NT2/D1 (cell line): ENCODE measurements around the gene CGB3.

Source experiments
- DNase-seq: peaks from one replicate; pipeline ENCODE4 v3.0.0-alpha.2; 2011; ENCODE audit warnings: low read depth, low spot score
- H3K27me3 ChIP-seq: 2 replicates; pipeline ENCODE4 v1.6.0; 2011; ENCODE audit warnings: mild to moderate bottlenecking; ENCODE audit not compliant: insufficient read length, insufficient read depth
- H3K36me3 ChIP-seq: 2 replicates; pipeline ENCODE4 v1.6.1; 2011; ENCODE audit warnings: mild to moderate bottlenecking, low read length, mixed read lengths; ENCODE audit not compliant: insufficient read depth, insufficient read length
- H3K4me1 ChIP-seq: 2 replicates; pipeline ENCODE4 v1.5.1; 2011; ENCODE audit not compliant: insufficient read depth, insufficient read length
- H3K4me3 ChIP-seq: 2 replicates; pipeline ENCODE4 v1.5.1; 2011; ENCODE audit warnings: low read depth; ENCODE audit not compliant: insufficient read length
- H3K9ac ChIP-seq: 2 replicates; pipeline ENCODE4 v1.6.0; 2011; ENCODE audit warnings: low read depth; ENCODE audit not compliant: insufficient read length
- H3K9me3 ChIP-seq: 2 replicates; pipeline ENCODE4 v1.5.1; 2011; ENCODE audit warnings: mild to moderate bottlenecking, low read length; ENCODE audit not compliant: insufficient read depth
- SUZ12 ChIP-seq: IDR thresholded peaks from 2 replicates; pipeline ENCODE4 v1.6.1; 2011; ENCODE audit not compliant: insufficient read length, insufficient read depth; ENCODE audit errors: extremely low read depth
- YY1 ChIP-seq: IDR thresholded peaks from 2 replicates; pipeline ENCODE4 v1.6.1; 2011; ENCODE audit not compliant: insufficient read length, insufficient read depth
- ZNF274 ChIP-seq: IDR thresholded peaks from 2 replicates; pipeline ENCODE4 v1.6.1; 2011; ENCODE audit warnings: mild to moderate bottlenecking, low read depth, low read length

CGB3 gene

DNA sequence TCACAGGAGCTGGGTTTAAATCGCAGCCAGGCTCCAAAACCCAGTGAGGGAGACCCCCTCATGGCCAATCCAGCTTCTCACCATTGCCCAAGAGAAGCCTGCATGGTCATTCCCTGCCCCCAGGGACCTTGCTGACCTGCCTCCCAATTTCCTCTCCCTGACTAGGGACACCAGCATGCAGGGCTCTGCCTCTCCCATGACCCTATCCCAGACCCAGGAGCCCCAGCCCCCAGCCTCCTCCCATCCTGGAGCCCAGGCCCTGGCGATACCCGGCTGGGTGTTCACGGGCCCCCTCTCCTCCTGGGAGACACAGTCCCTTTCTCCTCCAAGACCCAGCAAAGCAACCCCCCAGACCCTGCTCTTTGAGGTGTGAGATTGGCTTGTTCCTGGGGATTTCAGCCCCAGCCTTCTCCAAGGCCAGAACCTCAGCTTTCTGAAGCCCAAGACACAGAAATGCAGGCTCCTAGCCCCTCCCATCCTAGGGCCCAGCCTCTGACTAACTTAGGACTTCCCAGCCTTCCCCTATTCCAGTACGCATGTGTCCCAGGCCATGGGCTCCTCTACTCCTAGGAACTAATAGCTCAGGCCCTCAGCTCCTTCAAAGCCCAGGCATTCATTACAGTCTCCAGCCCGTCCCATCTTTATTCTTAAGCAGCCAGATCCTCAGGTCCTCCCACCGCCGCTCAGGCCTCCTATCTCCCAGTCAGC, 32.1 kb downstream of the CGB3 start:
- Histone ChIP-seq H3K4me1 (peaks cover 17% of the 10 kb centered on the region), H3K9me3 (no peaks in the 10 kb centered on the region), H3K36me3 (peaks cover 31% of the 10 kb centered on the region), H3K4me3 (peak overlapping the region; percentile 89), H3K9ac (peak overlapping the region; percentile 85), H3K27me3 (no peaks in the 10 kb centered on the region)
- DNase-seq: no peak
- no peak for TF ChIP-seq SUZ12
- TF ChIP-seq ZNF274: no peak
- TF ChIP-seq YY1: no peak

DNA sequence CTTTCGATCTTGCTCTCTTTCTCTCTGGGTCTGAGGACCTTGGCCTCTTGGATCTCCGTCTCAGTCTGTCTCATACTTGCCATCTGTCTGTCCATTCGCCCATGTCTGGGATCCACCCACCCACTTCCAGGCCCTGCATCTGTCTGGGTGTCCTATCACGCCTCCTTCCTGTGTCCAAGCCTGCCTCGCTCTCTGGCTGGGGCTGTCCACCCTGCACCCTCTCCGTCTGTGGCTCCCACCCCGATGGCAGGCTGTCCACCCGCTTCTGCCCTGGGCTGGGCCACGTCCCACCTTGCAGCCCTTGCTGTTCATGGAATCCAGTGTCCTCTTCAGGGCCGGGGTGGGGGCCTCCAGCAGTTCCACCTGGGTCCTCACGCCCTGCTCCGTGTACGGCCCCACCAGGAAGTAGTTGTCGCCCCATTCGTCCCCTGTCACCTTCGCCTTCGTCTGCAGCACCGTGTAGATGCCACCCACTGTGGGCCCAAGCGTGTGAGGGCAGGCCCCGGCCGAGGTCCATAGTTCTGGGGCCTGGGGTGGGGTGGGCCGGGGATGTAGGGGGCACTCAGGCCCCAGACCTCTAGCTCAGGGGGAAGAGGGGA, 33.0 kb downstream of the CGB3 start:
- no peak for DNase-seq
- TF ChIP-seq SUZ12 (no peak), YY1 (no peak), ZNF274 (no peak)
- Histone ChIP-seq H3K27me3 (no peaks in the 10 kb centered on the region), H3K9ac (peak overlapping the region; percentile 56), H3K4me1 (peaks cover 17% of the 10 kb centered on the region), H3K36me3 (peaks cover 39% of the 10 kb centered on the region), H3K9me3 (no peaks in the 10 kb centered on the region), H3K4me3 (no peak overlapping the region)

DNA sequence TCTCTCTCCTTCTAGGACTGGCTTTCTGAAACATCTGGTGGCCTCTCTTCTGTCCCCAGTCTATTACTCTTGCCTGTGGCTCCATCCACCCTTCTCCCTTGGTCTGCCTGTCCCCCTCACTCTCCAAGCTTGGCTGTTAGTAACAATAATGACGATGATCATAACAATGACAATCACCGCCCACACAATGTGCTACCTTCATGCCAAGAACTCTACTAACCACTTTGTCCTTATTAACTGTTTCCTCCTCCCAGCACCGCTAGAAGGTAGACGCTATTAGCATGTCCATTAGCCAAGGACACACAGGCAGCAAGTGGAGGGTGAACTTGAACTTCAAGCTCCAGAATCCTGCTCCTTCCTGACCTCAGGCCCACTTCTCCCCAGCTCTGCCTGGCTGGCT, 33.7 kb downstream of the CGB3 start:
- H3K27me3 ChIP-seq: no peaks in the 10 kb centered on the region
- H3K36me3 ChIP-seq: peaks cover 46% of the 10 kb centered on the region
- no peak for DNase-seq
- peaks cover 17% of the 10 kb centered on the region for H3K4me1 ChIP-seq
- no peaks in the 10 kb centered on the region for H3K9me3 ChIP-seq
- H3K9ac ChIP-seq: no peak overlapping the region
- TF ChIP-seq YY1 (no peak), ZNF274 (no peak), SUZ12 (no peak)
- no peak overlapping the region for H3K4me3 ChIP-seq

DNA sequence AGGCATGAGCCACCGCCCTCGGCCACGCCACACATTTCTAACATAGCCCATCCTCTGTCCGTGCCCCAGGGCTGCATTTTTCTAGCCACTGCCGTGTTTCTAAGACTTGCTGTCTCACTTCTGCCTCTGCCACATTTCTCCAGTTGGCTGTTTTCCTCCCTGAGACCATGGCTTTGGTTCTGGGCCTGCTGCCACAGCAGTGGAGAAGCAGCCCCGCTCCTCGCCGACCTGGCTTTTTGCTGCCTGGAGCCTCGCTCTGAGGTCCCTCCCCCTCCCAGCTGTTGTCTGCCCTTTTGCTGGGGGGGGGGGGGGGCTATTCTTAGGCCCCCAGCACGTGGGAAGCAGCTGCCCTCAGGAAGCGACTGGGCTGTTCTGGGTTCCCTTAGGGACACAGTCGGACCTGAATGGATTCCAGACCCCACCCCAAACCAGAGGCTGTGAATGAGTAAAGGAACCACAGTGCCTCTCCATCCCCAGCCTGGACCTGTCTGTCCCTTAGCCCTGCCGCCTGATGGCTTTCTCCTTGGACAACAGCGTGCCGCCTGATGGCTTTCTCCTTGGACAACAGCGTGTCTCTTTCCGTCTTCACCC, 34.3 kb downstream of the CGB3 start:
- no peak for DNase-seq
- peaks cover 17% of the 10 kb centered on the region for H3K4me1 ChIP-seq
- no peaks in the 10 kb centered on the region for H3K27me3 ChIP-seq
- no peak overlapping the region for H3K4me3 ChIP-seq
- TF ChIP-seq YY1: no peak
- no peak for TF ChIP-seq SUZ12
- no peak for TF ChIP-seq ZNF274
- H3K9ac ChIP-seq: no peak overlapping the region
- no peaks in the 10 kb centered on the region for H3K9me3 ChIP-seq
- peaks cover 51% of the 10 kb centered on the region for H3K36me3 ChIP-seq

DNA sequence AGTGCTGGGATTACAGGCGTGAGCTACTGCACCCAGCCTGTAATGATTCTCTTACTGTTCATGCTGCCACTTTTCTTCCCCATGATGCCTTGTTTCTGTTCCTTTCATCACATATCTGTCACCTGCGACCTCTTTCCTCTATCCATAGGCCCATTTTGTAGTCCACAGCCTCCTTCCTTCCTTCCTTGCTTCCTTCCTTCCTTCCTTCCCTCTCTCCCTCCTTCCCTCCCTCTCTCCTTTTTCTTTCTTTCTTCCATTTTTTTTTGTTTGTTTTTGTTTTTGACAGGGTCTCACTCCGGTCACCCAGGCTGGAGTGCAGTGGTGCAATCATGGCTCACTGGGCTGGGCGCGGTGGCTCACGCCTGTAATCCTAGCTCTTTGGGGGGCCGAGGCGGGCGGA, 35.3 kb downstream of the CGB3 start:
- TF ChIP-seq SUZ12 (no peak), ZNF274 (no peak), YY1 (no peak)
- Histone ChIP-seq H3K4me3 (no peak overlapping the region), H3K9me3 (no peaks in the 10 kb centered on the region), H3K4me1 (peaks cover 17% of the 10 kb centered on the region), H3K27me3 (no peaks in the 10 kb centered on the region), H3K36me3 (peaks cover 54% of the 10 kb centered on the region), H3K9ac (no peak overlapping the region)
- DNase-seq: no peak

DNA sequence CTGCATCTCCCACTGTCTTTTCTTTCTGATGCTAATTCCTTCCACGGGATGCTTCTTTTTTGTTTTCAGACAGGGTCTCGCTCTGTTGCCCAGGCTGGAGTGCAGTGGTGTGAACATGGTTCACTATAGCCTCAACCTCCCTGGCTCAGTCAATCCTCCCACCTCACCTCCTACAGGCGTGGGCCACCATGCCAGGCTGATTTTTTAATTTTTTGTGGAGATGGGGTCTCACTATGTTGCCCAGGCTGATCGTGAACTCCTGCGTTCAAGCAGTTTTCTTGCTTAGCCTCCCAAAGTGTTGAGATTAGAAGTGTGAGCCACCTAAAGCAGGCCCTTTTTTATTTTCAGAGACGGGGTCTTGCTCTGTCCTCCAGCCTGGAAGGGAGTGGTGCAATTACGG, 35.8 kb downstream of the CGB3 start:
- Histone ChIP-seq H3K27me3 (no peaks in the 10 kb centered on the region), H3K36me3 (peaks cover 59% of the 10 kb centered on the region), H3K4me1 (peaks cover 17% of the 10 kb centered on the region), H3K9ac (no peak overlapping the region), H3K9me3 (no peaks in the 10 kb centered on the region), H3K4me3 (no peak overlapping the region)
- TF ChIP-seq ZNF274 (no peak), SUZ12 (no peak), YY1 (no peak)
- DNase-seq: no peak

DNA sequence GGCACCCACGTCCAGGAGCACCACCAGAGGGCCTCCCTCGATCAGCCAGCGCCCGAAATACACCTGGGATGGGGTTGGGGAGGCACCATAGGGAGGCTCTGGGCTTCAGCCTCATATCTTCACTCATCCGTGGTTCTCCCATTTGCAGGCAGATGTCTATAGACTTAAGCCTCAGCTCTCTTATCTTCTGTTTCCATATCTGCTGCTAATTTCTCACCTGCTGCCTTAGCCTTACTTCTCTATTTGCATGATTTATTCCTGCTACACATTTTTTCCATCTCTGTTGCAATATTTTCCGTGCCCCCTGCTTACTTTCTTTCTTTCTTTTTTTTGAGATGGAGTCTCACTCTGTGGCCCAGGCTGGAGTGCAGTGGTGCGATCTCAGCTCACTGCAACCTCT, 36.8 kb downstream of the CGB3 start:
- DNase-seq: no peak
- TF ChIP-seq SUZ12 (no peak), YY1 (no peak), ZNF274 (no peak)
- no peaks in the 10 kb centered on the region for H3K9me3 ChIP-seq
- H3K4me3 ChIP-seq: no peak overlapping the region
- no peaks in the 10 kb centered on the region for H3K27me3 ChIP-seq
- H3K9ac ChIP-seq: no peak overlapping the region
- peaks cover 17% of the 10 kb centered on the region for H3K4me1 ChIP-seq
- H3K36me3 ChIP-seq: peaks cover 69% of the 10 kb centered on the region
